RWPE1 (cell line): ENCODE results near the gene DLGAP3.

Experiments
- CTCF ChIA-PET: fragments of 350-600 bp; sonication (Branson Sonifier 250); formaldehyde crosslinking; extraction: SDS; loops from one replicate; lab custom pipeline; 2021; lab: Yijun Ruan, JAX
- POLR2A ChIA-PET: fragments of 400-600 bp; formaldehyde crosslinking; extraction: SDS; loops from one replicate; lab custom pipeline; 2020; ENCODE audit warnings: antibody characterized with exemption; ENCODE audit not compliant: low non-redundant PET; lab: Yijun Ruan, JAX
- DNase-seq: peaks from one replicate; pipeline ENCODE4 v3.0.0; 2012; ENCODE audit warnings: low spot score
- H3K27ac ChIP-seq: fragments of 450-650 bp; 2 replicates; pipeline ENCODE4 v1.5.1; 2017
- CTCF ChIP-seq: fragments of 450-650 bp; conservative IDR thresholded peaks from 2 replicates; pipeline ENCODE4 v1.5.1; 2017; ENCODE audit warnings: low read depth, mild to moderate bottlenecking

Gene DLGAP3

GRCh38 chr1:34929497-34929852 lies at the start of gene DLGAP3:
TSS of gene DLGAP3 (minus strand) at chr1:34929650. CDS start at chr1:34905383, 24,267 bp downstream.
- no peak within 1 kb of the TSS for H3K27ac ChIP-seq
- no peak for TF ChIP-seq CTCF
- DNase-seq = no peak
- CTCF ChIA-PET = no interaction called here
- POLR2A ChIA-PET = interaction anchor here (0.6 kb wide), 1 partner anchor 174 kb away, joined by 3 read pairs; no protein-coding TSS in a partner anchor

- no peak for DNase-seq
- no peak overlapping the region for H3K27ac ChIP-seq
- no peak for TF ChIP-seq CTCF
- POLR2A ChIA-PET = interaction anchor here (0.6 kb wide), 1 partner anchor 215 kb away, joined by 4 read pairs; no protein-coding TSS in a partner anchor
- CTCF ChIA-PET = no interaction called here
These were observed 49.5 kb upstream of the DLGAP3 start for GRCh38 chr1:34978921-34979320.

GRCh38 chr1:34977858-34978257 lies 48.4 kb upstream of the DLGAP3 start:
- ChIA-PET POLR2A (no interaction called here), CTCF (interaction anchor here (0.6 kb wide), 1 partner anchor 294 kb away, joined by 3 read pairs; no protein-coding TSS in a partner anchor)
- TF ChIP-seq CTCF = no peak
- DNase-seq = no peak
- no peak overlapping the region for H3K27ac ChIP-seq

- no peak overlapping the region for H3K27ac ChIP-seq
- TF ChIP-seq CTCF = no peak
- ChIA-PET CTCF (no interaction called here), POLR2A (no interaction called here)
- no peak for DNase-seq
These were observed 47.7 kb upstream of the DLGAP3 start for GRCh38 chr1:34977210-34977471.

- no peak overlapping the region for H3K27ac ChIP-seq
- ChIA-PET POLR2A (interaction anchor here (0.6 kb wide), 1 partner anchor 68 kb away, joined by 3 read pairs; no protein-coding TSS in a partner anchor), CTCF (no interaction called here)
- TF ChIP-seq CTCF = no peak
- no peak for DNase-seq
These were observed 47.1 kb upstream of the DLGAP3 start for GRCh38 chr1:34976384-34977209.

GRCh38 chr1:34975771-34976170 lies 46.3 kb upstream of the DLGAP3 start:
- ChIA-PET CTCF (interaction anchor here (0.6 to 1.0 kb wide), 3 partner anchors 9 to 740 kb away, joined by 3 read pairs; no protein-coding TSS in a partner anchor), POLR2A (interaction anchor here (0.6 kb wide), 1 partner anchor 69 kb away, joined by 3 read pairs; no protein-coding TSS in a partner anchor)
- no peak for DNase-seq
- no peak for TF ChIP-seq CTCF
- no peak overlapping the region for H3K27ac ChIP-seq
